Measurements from ENCODE around the gene VASN.

Gene VASN

GRCh38 chr16:4337540-4338088, 34.0 kb upstream of the VASN start:
- H3K27ac ChIP-seq, result peak overlapping the region; percentile 71
- TF ChIP-seq, protein P1, sequence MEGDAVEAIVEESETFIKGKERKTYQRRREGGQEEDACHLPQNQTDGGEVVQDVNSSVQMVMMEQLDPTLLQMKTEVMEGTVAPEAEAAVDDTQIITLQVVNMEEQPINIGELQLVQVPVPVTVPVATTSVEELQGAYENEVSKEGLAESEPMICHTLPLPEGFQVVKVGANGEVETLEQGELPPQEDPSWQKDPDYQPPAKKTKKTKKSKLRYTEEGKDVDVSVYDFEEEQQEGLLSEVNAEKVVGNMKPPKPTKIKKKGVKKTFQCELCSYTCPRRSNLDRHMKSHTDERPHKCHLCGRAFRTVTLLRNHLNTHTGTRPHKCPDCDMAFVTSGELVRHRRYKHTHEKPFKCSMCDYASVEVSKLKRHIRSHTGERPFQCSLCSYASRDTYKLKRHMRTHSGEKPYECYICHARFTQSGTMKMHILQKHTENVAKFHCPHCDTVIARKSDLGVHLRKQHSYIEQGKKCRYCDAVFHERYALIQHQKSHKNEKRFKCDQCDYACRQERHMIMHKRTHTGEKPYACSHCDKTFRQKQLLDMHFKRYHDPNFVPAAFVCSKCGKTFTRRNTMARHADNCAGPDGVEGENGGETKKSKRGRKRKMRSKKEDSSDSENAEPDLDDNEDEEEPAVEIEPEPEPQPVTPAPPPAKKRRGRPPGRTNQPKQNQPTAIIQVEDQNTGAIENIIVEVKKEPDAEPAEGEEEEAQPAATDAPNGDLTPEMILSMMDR (conservative IDR thresholded peaks at IDR 0.05; ENCODE audit: low read depth), result no peak
- POLR2A ChIA-PET (ENCODE audit: low non-redundant PET), result no interaction called here
- DNase-seq (ENCODE audit: low spot score), result no peak
- CTCF ChIA-PET, result interaction anchor here (1.2 kb wide), 1 partner anchor 286 kb away, joined by 3 read pairs; no protein-coding TSS in a partner anchor

- POLR2A ChIA-PET (ENCODE audit: low non-redundant PET), result no interaction called here
- peak overlapping the region; percentile 71 for H3K27ac ChIP-seq
- CTCF ChIA-PET, result interaction anchor here (0.6 to 1.2 kb wide), 3 partner anchors 286 to 1580 kb away, joined by 3 to 4 read pairs (median 3); no protein-coding TSS in a partner anchor
- no peak for DNase-seq (ENCODE audit: low spot score)
- TF ChIP-seq, protein P1 (conservative IDR thresholded peaks at IDR 0.05; ENCODE audit: low read depth), result no peak
Observed at GRCh38 chr16:4338125-4338582, 33.5 kb upstream of the VASN start.

GRCh38 chr16:4338712-4339299, 32.8 kb upstream of the VASN start:
- TF ChIP-seq, protein P1 (conservative IDR thresholded peaks at IDR 0.05; ENCODE audit: low read depth), result no peak
- ChIA-PET CTCF (interaction anchor here (0.6 to 1.1 kb wide), 2 partner anchors 356 to 1581 kb away, joined by 3 to 4 read pairs; no protein-coding TSS in a partner anchor), POLR2A (ENCODE audit: low non-redundant PET) (no interaction called here)
- peak overlapping the region; percentile 71 for H3K27ac ChIP-seq
- DNase-seq (ENCODE audit: low spot score), result no peak

GRCh38 chr16:4339455-4339854, 32.2 kb upstream of the VASN start:
- TF ChIP-seq, protein P1 (conservative IDR thresholded peaks at IDR 0.05; ENCODE audit: low read depth), result no peak
- POLR2A ChIA-PET (ENCODE audit: low non-redundant PET), result interaction anchor here (0.6 kb wide), 1 partner anchor 70 kb away, joined by 3 read pairs; no protein-coding TSS in a partner anchor
- no peak for DNase-seq (ENCODE audit: low spot score)
- CTCF ChIA-PET, result interaction anchor here (1.1 kb wide), 1 partner anchor 357 kb away, joined by 4 read pairs; no protein-coding TSS in a partner anchor
- peak overlapping the region; percentile 71 for H3K27ac ChIP-seq

- CTCF ChIA-PET, result interaction anchor here (0.6 kb wide), 1 partner anchor 52 kb away, joined by 3 read pairs; no protein-coding TSS in a partner anchor
- TF ChIP-seq, protein P1 (conservative IDR thresholded peaks at IDR 0.05; ENCODE audit: low read depth), result no peak
- no peak for DNase-seq (ENCODE audit: low spot score)
- POLR2A ChIA-PET (ENCODE audit: low non-redundant PET), result interaction anchor here (0.6 kb wide), 1 partner anchor 69 kb away, joined by 3 read pairs; no protein-coding TSS in a partner anchor
- peak overlapping the region; percentile 71 for H3K27ac ChIP-seq
Observed at GRCh38 chr16:4339909-4340308, 31.7 kb upstream of the VASN start.

DNA sequence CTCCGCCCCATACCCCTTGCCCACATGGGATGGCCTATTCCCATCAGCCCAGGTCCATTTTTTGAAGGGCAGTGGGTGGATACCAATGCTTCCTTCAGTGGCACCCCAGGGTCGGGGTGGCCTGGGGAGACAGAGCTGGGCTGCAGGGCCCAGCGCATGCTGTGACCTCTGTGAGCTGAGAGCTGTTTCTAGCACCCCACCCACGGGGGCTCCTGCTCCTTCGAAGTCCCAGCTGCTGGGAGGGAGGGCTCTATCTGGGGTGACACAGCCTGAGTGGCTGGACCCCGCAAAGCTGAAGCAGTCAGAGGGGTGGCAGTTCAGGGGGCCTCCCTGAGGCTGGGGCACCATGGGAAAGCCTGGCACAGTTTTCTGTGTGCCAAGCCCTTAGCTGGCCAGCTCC, 31.2 kb upstream of the VASN start:
- CTCF ChIA-PET, result interaction anchor here (0.6 to 2.2 kb wide), 3 partner anchors 11 to 62 kb away, joined by 3 to 7 read pairs (median 6); no protein-coding TSS in a partner anchor
- POLR2A ChIA-PET (ENCODE audit: low non-redundant PET), result no interaction called here

More for the DNA sequence above, 31.2 kb upstream of the VASN start:
- H3K27ac ChIP-seq, result peak overlapping the region; percentile 71
- TF ChIP-seq, protein P1 (conservative IDR thresholded peaks at IDR 0.05; ENCODE audit: low read depth), result no peak
- no peak for DNase-seq (ENCODE audit: low spot score)

Data from RWPE1 (cell line).